HepG2 (cell line): ENCODE data around the gene BAHCC1. TPM values are rescaled to one million over a fixed set of nuclear protein-coding genes. Genes with fewer than 3 reads are reported as not detected.

ENCODE experiments used
- ATAD3A ChIP-seq: sonication (generic); formaldehyde crosslinking; IDR thresholded peaks from 2 replicates; pipeline ENCODE4 v1.4.0; 2020; ENCODE audit warnings: missing genetic modification reagents
- CCAR2 ChIP-seq: fragments of 200-400 bp; formaldehyde crosslinking; optimal IDR thresholded peaks from 2 replicates; pipeline ENCODE3; 2018; ENCODE audit warnings: low read depth, mild to moderate bottlenecking, low read length, moderate library complexity
- DMTF1 ChIP-seq: sonication (generic); formaldehyde crosslinking; IDR thresholded peaks from 2 replicates; pipeline ENCODE4 v1.4.0; 2020; ENCODE audit warnings: mild to moderate bottlenecking, missing genetic modification reagents
- KDM5A ChIP-seq: fragments of 200-600 bp; sonication (generic); IDR thresholded peaks from 2 replicates; pipeline ENCODE4 v1.7.0; 2018; ENCODE audit warnings: antibody characterized with exemption, mild to moderate bottlenecking, low read length, borderline replicate concordance
- NAIF1 ChIP-seq: sonication (generic); formaldehyde crosslinking; IDR thresholded peaks from 2 replicates; pipeline ENCODE4 v1.5.0; 2020; ENCODE audit warnings: mild to moderate bottlenecking, missing genetic modification reagents, borderline replicate concordance
- NR2F1 ChIP-seq, 2 experiments: fragments of 450-650 bp in 1 of 2; formaldehyde crosslinking in 1 of 2; IDR thresholded peaks; 2 replicates each; pipeline versions ENCODE4 v1.5.0 to v1.6.1; 2016 to 2020; ENCODE audit warnings: mild to moderate bottlenecking in 1 of 2, missing compliant biosample characterization in 1 of 2, missing genetic modification reagents in 1 of 2, moderate library complexity in 1 of 2
- SAFB2 ChIP-seq: sonication (generic); formaldehyde crosslinking; IDR thresholded peaks from 2 replicates; pipeline ENCODE4 v1.5.1; 2020; ENCODE audit warnings: missing genetic modification reagents, low read depth, mild to moderate bottlenecking, borderline replicate concordance
- SNAI1 ChIP-seq: sonication (generic); formaldehyde crosslinking; IDR thresholded peaks from 2 replicates; pipeline ENCODE4 v1.5.0; 2020; ENCODE audit warnings: mild to moderate bottlenecking, missing genetic modification reagents, borderline replicate concordance
- TEAD2 ChIP-seq: sonication (generic); formaldehyde crosslinking; IDR thresholded peaks from 2 replicates; pipeline ENCODE4 v1.9.0; 2021; ENCODE audit warnings: missing genetic modification reagents
- UBTF ChIP-seq: sonication (generic); formaldehyde crosslinking; IDR thresholded peaks from 2 replicates; pipeline ENCODE4 v1.4.0; 2020; ENCODE audit warnings: mild to moderate bottlenecking, missing genetic modification reagents
- ZNF562 ChIP-seq: sonication (generic); formaldehyde crosslinking; IDR thresholded peaks from 2 replicates; pipeline ENCODE4 v1.8.0; 2022; ENCODE audit warnings: missing genetic modification reagents, borderline replicate concordance
- ZNF629 ChIP-seq: sonication (generic); formaldehyde crosslinking; conservative IDR thresholded peaks from 2 replicates; pipeline ENCODE4 v1.5.0; 2020; ENCODE audit warnings: missing genetic modification reagents
- polyA plus RNA-seq, 8 experiments: library from polyadenylated mRNA; depleted of rRNA in 3 of 8; stranded (reverse) in 7 of 8; unstranded in 1 of 8; fragments of >200 nt; fragmentation: Illumina TruSeq in 4 of 8; extraction: Trizol in 4 of 8; gene quantifications; 2 replicates each; pipeline versions ENCODE4 v1.2.1 to v1.2.3, GENCODE V29; 2011 to 2016; ENCODE audit warnings: low read depth in 4 of 8, missing spikeins in 1 of 8, mixed read lengths in 1 of 8; ENCODE audit not compliant: insufficient read depth in 1 of 8
- total RNA-seq, 5 experiments: library from RNA; depleted of rRNA; stranded (reverse); fragments of >200 nt; fragmentation: Illumina TruSeq; extraction: Trizol; gene quantifications; 2 replicates each; pipeline ENCODE4 v1.2.3, GENCODE V29; 2016; ENCODE audit warnings: low read depth in 1 of 5
- TF ChIP-seq, protein P1 (sequence below): sonication (generic); formaldehyde crosslinking; IDR thresholded peaks from 2 replicates; pipeline ENCODE4 v1.5.0; 2020; ENCODE audit warnings: mild to moderate bottlenecking, missing genetic modification reagents

BAHCC1 gene
- total and polyA plus RNA-seq, 2 of the 13 experiments (the other 11 are each of a cell fraction or from before 2014, with no cell fraction given): 1.4 to 1.7 TPM

DNA sequence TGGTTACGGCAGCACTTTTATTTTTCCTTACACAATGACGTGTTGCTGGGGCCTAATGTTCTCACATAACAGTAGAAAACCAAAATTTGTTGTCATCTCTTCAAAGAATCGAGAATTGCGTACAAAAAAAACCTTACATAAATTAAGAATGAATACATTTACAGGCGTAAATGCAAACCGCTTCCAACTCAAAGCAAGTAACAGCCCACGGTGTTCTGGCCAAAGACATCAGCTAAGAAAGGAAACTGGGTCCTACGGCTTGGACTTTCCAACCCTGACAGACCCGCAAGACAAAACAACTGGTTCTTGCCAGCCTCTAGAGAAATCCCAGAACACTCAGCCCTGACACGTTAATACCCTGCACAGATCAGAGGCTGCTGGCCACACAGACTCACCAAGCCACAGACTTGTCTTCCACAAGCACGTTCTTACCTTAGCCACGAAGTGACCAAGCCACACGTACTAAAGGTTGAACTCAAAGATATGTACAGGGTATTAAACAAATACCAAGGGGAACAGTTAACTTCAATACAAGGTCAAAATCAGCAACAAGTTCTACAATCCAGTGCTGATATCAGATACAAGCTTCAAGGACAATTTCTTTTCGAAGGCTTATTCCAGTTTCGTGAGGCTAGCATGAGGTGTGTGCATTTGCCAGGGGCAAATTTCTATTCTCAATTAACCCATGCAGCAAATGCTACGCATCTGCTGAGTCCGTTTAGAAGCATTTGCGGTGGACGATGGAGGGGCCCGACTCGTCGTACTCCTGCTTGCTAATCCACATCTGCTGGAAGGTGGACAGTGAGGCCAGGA is 114.9 kb downstream of the BAHCC1 start (continued):
- TF ChIP-seq, protein P1, sequence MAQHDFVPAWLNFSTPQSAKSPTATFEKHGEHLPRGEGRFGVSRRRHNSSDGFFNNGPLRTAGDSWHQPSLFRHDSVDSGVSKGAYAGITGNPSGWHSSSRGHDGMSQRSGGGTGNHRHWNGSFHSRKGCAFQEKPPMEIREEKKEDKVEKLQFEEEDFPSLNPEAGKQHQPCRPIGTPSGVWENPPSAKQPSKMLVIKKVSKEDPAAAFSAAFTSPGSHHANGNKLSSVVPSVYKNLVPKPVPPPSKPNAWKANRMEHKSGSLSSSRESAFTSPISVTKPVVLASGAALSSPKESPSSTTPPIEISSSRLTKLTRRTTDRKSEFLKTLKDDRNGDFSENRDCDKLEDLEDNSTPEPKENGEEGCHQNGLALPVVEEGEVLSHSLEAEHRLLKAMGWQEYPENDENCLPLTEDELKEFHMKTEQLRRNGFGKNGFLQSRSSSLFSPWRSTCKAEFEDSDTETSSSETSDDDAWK: no peak
- TF ChIP-seq CCAR2 (no peak), DMTF1 (no peak), KDM5A (no peak), TEAD2 (CRISPR knock-in tag) (no peak), ZNF562 (CRISPR knock-in tag) (no peak), NR2F1 (CRISPR knock-in tag; IDR thresholded peaks at IDR 0.05) (0 out of 4 replicates have a peak, but pooled peaks of 1 of the 2 experiments have one; percentile 13), SNAI1 (CRISPR knock-in tag) (no peak), UBTF (0 out of 2 replicates have a peak, but pooled peaks have one; percentile 1), NAIF1 (CRISPR knock-in tag) (0 out of 2 replicates have a peak, but pooled peaks have one; percentile 13), ATAD3A (no peak), SAFB2 (0 out of 2 replicates have a peak, but pooled peaks have one; percentile 11), ZNF629 (CRISPR knock-in tag) (0 out of 2 replicates have a peak, but pooled peaks have one; percentile 16)
